Suprapubic skin (tissue), 4 donors: Measurements from ENCODE around the gene MARCHF2. TPM values are rescaled to one million over a fixed set of nuclear protein-coding genes. Genes with fewer than 3 reads are reported as not detected.
"Not testable (repeated sequence)": the region's sequence is repeated elsewhere in the genome, so short reads cannot be mapped to it uniquely, and the experiment has no call there.

ENCODE experiments used
- DNase-seq, 2 donors: peaks; one replicate each; pipeline ENCODE4 v3.0.0-alpha.2; 2019; ENCODE audit warnings: low spot score in 2 of 2
- H3K27ac ChIP-seq: fragments of 200-600 bp; sonication (generic); one replicate; pipeline ENCODE4 v1.5.1; 2019
- H3K27me3 ChIP-seq: fragments of 200-600 bp; sonication (generic); one replicate; pipeline ENCODE4 v1.5.1; 2019
- H3K36me3 ChIP-seq: fragments of 200-600 bp; sonication (generic); one replicate; pipeline ENCODE4 v1.5.1; 2019
- H3K4me1 ChIP-seq: fragments of 200-600 bp; sonication (generic); one replicate; pipeline ENCODE4 v1.5.1; 2019
- H3K4me3 ChIP-seq: fragments of 200-600 bp; sonication (generic); one replicate; pipeline ENCODE4 v1.5.1; 2019; ENCODE audit warnings: mild to moderate bottlenecking
- H3K9me3 ChIP-seq: fragments of 200-600 bp; sonication (generic); one replicate; pipeline ENCODE4 v1.5.1; 2019
- EP300 ChIP-seq: sonication (generic); formaldehyde crosslinking; IDR thresholded peaks from one replicate; pipeline ENCODE4 v1.6.1; 2017; ENCODE audit warnings: antibody characterized with exemption
- POLR2A ChIP-seq, 2 donors: fragments of 450-650 bp; IDR thresholded peaks; one replicate each; pipeline ENCODE4 v1.6.1; 2017; ENCODE audit warnings: antibody characterized with exemption in 2 of 2, mild to moderate bottlenecking in 2 of 2, moderate library complexity in 2 of 2
- POLR2AphosphoS5 ChIP-seq, 3 donors: sonication (generic); formaldehyde crosslinking; IDR thresholded peaks; one replicate each; pipeline ENCODE4 v1.6.1; 2017; ENCODE audit warnings: antibody characterized with exemption in 3 of 3
- WGBS: methylation state at CpG from one replicate; pipeline ENCODE4 v1.1.5; 2018; 5-methylcytosine and 5-hydroxymethylcytosine counted together
- total RNA-seq, 4 donors: library from RNA; depleted of rRNA; stranded (reverse); fragments of >200 nt; gene quantifications; one replicate each; pipeline ENCODE4 v1.1.0, GENCODE V29; 2016
- TF ChIP-seq, protein P1 (sequence below), 2 donors: fragments of 200-600 bp in 1 of 2; fragments of 450-650 bp in 1 of 2; sonication (generic) in 1 of 2; IDR thresholded peaks; one replicate each; pipeline ENCODE4 v1.5.1; 2016 to 2019; ENCODE audit warnings: antibody characterized with exemption in 2 of 2, mild to moderate bottlenecking in 1 of 2, moderate library complexity in 1 of 2

Gene MARCHF2
- total RNA-seq, 4 donors from 2014 or later, result 47.4 to 99.0 (median 90.8) TPM

DNA sequence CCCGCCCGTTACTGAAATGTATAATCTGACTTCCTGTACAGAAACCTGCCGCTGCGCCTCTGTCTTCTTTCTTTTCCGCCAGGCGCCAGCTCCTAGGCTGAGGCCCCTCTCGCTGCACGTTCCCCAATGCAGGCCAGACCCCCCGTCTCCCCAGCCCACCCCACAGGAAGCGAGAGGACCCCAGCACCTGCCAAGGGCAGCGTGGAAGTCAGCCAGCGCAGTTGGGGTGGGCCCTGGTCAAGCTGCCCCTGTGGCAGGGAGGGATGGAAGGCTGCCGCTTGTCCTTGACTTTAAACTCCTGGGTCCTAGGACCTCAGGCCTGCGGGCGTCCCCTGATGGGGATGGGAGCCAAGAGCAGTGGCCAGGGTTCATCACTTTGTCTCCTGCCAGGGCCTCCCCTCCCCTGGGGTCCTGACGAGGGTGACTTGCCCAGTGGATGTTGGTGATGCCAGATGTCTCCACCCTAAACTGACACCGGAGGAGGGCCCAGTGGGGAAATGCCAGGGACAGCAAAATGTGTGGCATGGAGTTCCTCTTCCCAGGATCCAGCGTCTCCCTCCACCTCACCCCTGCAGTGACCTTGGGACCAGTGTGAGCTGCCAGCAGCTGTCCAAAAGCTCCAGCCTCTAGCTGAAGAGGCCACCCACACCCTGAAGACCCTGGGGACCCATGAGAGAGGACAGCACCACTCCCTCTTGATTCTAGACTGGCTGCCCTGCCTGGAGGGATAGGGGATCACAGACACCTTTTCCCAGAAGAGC is 8.5 kb upstream of the MARCHF2 start:
- H3K27ac ChIP-seq, result no peak overlapping the region
- 83% methylated on average over 18 of the region's 18 CpGs for WGBS
- H3K27me3 ChIP-seq, result no peaks in the 10 kb centered on the region
- TF ChIP-seq, protein P1, sequence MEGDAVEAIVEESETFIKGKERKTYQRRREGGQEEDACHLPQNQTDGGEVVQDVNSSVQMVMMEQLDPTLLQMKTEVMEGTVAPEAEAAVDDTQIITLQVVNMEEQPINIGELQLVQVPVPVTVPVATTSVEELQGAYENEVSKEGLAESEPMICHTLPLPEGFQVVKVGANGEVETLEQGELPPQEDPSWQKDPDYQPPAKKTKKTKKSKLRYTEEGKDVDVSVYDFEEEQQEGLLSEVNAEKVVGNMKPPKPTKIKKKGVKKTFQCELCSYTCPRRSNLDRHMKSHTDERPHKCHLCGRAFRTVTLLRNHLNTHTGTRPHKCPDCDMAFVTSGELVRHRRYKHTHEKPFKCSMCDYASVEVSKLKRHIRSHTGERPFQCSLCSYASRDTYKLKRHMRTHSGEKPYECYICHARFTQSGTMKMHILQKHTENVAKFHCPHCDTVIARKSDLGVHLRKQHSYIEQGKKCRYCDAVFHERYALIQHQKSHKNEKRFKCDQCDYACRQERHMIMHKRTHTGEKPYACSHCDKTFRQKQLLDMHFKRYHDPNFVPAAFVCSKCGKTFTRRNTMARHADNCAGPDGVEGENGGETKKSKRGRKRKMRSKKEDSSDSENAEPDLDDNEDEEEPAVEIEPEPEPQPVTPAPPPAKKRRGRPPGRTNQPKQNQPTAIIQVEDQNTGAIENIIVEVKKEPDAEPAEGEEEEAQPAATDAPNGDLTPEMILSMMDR (IDR thresholded peaks at IDR 0.05), result no peak
- TF ChIP-seq POLR2A (IDR thresholded peaks at IDR 0.05) (no peak), EP300 (no peak)
- DNase-seq, result no peak
- H3K36me3 ChIP-seq, result peaks cover 53% of the 10 kb centered on the region
- H3K4me1 ChIP-seq, result peaks cover 5% of the 10 kb centered on the region
- H3K9me3 ChIP-seq, result no peaks in the 10 kb centered on the region
- H3K4me3 ChIP-seq, result no peak overlapping the region

DNA sequence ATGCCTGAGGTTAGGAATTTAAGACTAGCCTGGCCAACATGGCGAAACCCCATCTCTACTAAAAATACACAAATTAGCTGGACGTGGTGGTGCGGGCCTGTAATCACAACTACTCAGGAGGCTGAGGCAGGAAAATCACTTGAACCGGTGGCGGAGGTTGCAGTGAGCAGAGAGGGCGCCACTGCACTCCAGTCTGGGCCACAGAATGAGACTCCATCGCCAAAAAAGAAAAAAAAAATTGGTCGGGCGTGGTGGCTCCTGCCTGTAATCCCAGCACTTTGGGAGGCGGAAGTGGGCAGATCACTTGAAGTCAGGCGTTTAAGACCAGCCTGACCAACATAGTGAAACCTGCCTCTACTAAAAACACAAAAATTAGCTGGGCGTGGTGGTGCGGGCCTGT is 2.4 kb upstream of the MARCHF2 start:
- 80% methylated on average over 13 of the region's 13 CpGs for WGBS
- not testable (repeated sequence) for H3K27ac ChIP-seq, H3K9me3 ChIP-seq

DNA sequence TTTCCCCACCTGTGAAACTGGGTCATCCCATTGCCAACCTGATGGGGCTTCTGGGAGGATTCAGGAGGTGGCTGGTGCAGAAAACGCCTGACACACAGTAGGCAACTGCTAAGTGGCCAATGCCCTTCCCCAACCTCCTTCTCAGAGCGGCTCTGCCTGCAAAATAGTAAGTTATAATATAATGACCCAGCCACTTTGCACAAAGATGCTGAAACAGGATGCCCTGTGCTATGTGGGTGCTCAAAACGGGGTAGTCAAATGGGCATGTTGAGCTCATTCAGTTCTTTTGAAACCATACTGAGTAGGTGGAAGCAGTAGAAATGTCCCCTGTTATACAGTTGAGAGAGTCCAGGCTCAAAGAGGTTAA is 507 bp downstream of the MARCHF2 start:
- DNase-seq, result no peak
- Histone ChIP-seq H3K36me3 (no peaks in the 10 kb centered on the region), H3K9me3 (no peaks in the 10 kb centered on the region), H3K27me3 (no peaks in the 10 kb centered on the region), H3K27ac (peak overlapping the region; percentile 67), H3K4me1 (peaks cover 33% of the 10 kb centered on the region), H3K4me3 (peak overlapping the region; percentile 81)
- no peak for TF ChIP-seq POLR2A (IDR thresholded peaks at IDR 0.05)
- TF ChIP-seq, protein P1 (IDR thresholded peaks at IDR 0.05), result no peak
- no peak for TF ChIP-seq POLR2AphosphoS5 (IDR thresholded peaks at IDR 0.05)
- no peak for TF ChIP-seq EP300
- WGBS, result 21% methylated on average over 3 of the region's 3 CpGs

More for the DNA sequence above, 2.4 kb upstream of the MARCHF2 start:
- H3K4me1 ChIP-seq, result peaks cover 20% of the 10 kb centered on the region
- H3K36me3 ChIP-seq, DNase-seq, H3K4me3 ChIP-seq, H3K27me3 ChIP-seq: not testable (repeated sequence)

DNA sequence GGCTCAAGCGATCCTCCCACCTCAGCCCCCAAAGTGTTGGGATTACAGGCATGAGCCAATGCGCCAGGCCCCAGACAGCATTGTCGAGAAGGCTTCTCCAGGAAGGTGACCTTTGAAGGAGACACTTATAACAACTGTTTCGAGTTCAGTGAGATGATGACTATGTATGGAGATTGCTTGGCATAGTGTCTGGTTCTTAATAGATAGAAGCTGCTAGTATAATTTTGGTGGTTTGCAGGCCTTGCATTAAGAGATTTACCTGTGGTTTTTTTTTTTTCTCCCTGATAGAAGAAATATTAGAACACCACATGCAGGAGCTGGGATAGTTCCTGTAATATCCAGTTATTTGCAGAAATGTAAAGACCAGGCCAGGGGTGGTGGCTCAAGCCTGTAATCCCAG is 3.7 kb downstream of the MARCHF2 start:
- DNase-seq, result no peak
- 88% methylated on average over 4 of the region's 4 CpGs for WGBS
- peaks cover 4% of the 10 kb centered on the region for H3K36me3 ChIP-seq

DNA sequence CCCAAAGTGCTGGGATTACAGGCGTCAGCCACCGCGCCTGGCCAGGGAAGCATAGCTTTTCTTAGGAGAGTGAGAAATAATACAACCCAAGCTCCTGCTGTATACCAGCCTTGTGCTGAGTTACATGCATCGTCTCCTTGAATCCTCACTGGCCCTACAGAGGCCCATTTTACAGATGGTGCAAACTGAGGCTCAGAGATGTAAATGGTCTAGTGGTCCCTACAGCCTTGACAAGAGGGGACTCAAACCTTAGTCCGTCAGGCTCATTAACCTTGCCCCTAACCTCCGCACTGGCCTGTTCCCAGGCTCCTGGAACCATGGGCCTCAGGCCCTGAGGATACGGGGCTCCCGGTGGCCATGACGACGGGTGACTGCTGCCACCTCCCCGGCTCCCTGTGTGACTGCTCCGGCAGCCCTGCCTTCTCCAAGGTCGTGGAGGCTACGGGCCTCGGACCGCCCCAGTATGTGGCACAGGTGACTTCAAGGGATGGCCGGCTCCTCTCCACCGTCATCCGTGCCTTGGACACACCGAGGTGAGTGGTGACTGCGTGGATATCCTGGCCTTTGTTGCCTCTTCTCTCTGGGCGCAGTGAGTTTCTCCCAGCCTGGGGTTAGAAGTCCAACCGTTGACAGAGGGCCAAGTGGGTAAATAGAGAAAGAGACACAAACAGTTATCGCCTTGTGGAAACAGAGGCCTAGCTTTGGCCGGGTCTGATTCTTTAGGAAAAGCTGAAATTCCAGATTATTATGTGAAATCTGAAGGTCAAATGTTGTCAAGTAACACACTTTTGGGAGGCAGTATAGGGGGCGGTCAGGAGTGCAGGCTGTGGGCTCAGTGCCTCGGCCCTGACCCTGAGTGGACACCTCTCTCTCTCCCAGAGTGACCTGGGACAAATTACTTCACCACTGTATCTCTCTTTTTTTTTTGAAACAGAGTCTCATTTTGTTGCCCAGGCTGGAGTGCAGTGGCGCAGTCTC is 8.7 kb downstream of the MARCHF2 start:
- TF ChIP-seq POLR2A (IDR thresholded peaks at IDR 0.05) (no peak), EP300 (no peak), POLR2AphosphoS5 (IDR thresholded peaks at IDR 0.05) (no peak)
- TF ChIP-seq, protein P1 (IDR thresholded peaks at IDR 0.05), result no peak
- Histone ChIP-seq H3K4me1 (peaks cover 25% of the 10 kb centered on the region), H3K4me3 (no peak overlapping the region), H3K27me3 (no peaks in the 10 kb centered on the region), H3K9me3 (no peaks in the 10 kb centered on the region), H3K36me3 (peaks cover 15% of the 10 kb centered on the region), H3K27ac (no peak overlapping the region)
- 93% methylated on average over 22 of the region's 28 CpGs for WGBS
- DNase-seq, result no peak

More for the DNA sequence above, 3.7 kb downstream of the MARCHF2 start:
- H3K4me3 ChIP-seq, result no peak overlapping the region
- no peaks in the 10 kb centered on the region for H3K9me3 ChIP-seq
- TF ChIP-seq, protein P1 (IDR thresholded peaks at IDR 0.05), result no peak
- TF ChIP-seq POLR2AphosphoS5 (IDR thresholded peaks at IDR 0.05) (no peak), POLR2A (IDR thresholded peaks at IDR 0.05) (no peak), EP300 (no peak)
- no peak overlapping the region for H3K27ac ChIP-seq
- H3K4me1 ChIP-seq, result peaks cover 33% of the 10 kb centered on the region
- H3K27me3 ChIP-seq, result no peaks in the 10 kb centered on the region
